GM21576 (cell line): ENCODE measurements around the gene METTL13.
"Not testable (repeated sequence)": the region's sequence is repeated elsewhere in the genome, so short reads cannot be mapped to it uniquely, and the experiment has no call there.

Experiments
- ATAC-seq: cut with Tn5 transposase; IDR thresholded peaks from one replicate; pipeline ENCODE4 v1.9.1; 2021; ENCODE audit warnings: mild to moderate bottlenecking, moderate library complexity; ENCODE audit not compliant: unreplicated experiment

The METTL13 gene

GRCh38 chr1:171769171-171769570 lies 12.3 kb upstream of the METTL13 start:
- ATAC-seq = no peak

GRCh38 chr1:171769754-171770153 lies 11.7 kb upstream of the METTL13 start:
- ATAC-seq = no peak

GRCh38 chr1:171772312-171772711 lies 9.1 kb upstream of the METTL13 start:
- peak; percentile 55 for ATAC-seq

GRCh38 chr1:171780583-171781175 lies 781 bp upstream of the METTL13 start:
- ATAC-seq = no peak

- ATAC-seq = no peak
These were observed 2.5 kb downstream of the METTL13 start for GRCh38 chr1:171783816-171784530.

- ATAC-seq = no peak
These were observed 3.3 kb downstream of the METTL13 start for GRCh38 chr1:171784784-171785183.

GRCh38 chr1:171785766-171786165 lies 4.3 kb downstream of the METTL13 start:
- ATAC-seq = no peak

- ATAC-seq = no peak
These were observed 5.1 kb downstream of the METTL13 start for GRCh38 chr1:171786534-171786933.

GRCh38 chr1:171787686-171788480 lies 6.4 kb downstream of the METTL13 start:
- ATAC-seq = no peak

- ATAC-seq = no peak
These were observed 7.2 kb downstream of the METTL13 start for GRCh38 chr1:171788696-171789095.

- no peak for ATAC-seq
These were observed 8.9 kb downstream of the METTL13 start for GRCh38 chr1:171790318-171790717.

- ATAC-seq = no peak
These were observed 11.4 kb downstream of the METTL13 start for GRCh38 chr1:171792656-171793369.

GRCh38 chr1:171793636-171794035 lies 12.2 kb downstream of the METTL13 start:
- ATAC-seq = no peak

- ATAC-seq = no peak
These were observed 12.6 kb downstream of the METTL13 start for GRCh38 chr1:171794085-171794484.

- no peak for ATAC-seq
These were observed 15.1 kb downstream of the METTL13 start for GRCh38 chr1:171796592-171796991.

- no peak for ATAC-seq
These were observed 16.9 kb downstream of the METTL13 start for GRCh38 chr1:171798311-171798710.

- ATAC-seq = no peak
These were observed 17.3 kb downstream of the METTL13 start for GRCh38 chr1:171798765-171799164.

- no peak for ATAC-seq
These were observed 17.7 kb downstream of the METTL13 start for GRCh38 chr1:171799166-171799565.

GRCh38 chr1:171799698-171800097 lies 18.2 kb downstream of the METTL13 start:
- not testable (repeated sequence) for ATAC-seq

- ATAC-seq = no peak
These were observed 18.9 kb downstream of the METTL13 start for GRCh38 chr1:171800342-171800741.

GRCh38 chr1:171800851-171801250 lies 19.4 kb downstream of the METTL13 start:
- ATAC-seq = no peak
